ENCODE data around the gene CCDC86.

CCDC86 gene

GRCh38 chr11:60831143-60831500 is 10.8 kb upstream of the CCDC86 start:
- no peak for DNase-seq (ENCODE audit: low read depth)
- no peak overlapping the region for H3K4me3 ChIP-seq (ENCODE audit: low read length)
- peak; percentile 96 for TF ChIP-seq CTCF (conservative IDR thresholded peaks at IDR 0.05; ENCODE audit: low read depth, low read length)

- TF ChIP-seq CTCF (conservative IDR thresholded peaks at IDR 0.05; ENCODE audit: low read depth, low read length), result no peak
- no peak overlapping the region for H3K4me3 ChIP-seq (ENCODE audit: low read length)
- no peak for DNase-seq (ENCODE audit: low read depth)
Measured at GRCh38 chr11:60831501-60832079, 10.3 kb upstream of the CCDC86 start.

GRCh38 chr11:60834742-60835533 is 7.0 kb upstream of the CCDC86 start:
- DNase-seq (ENCODE audit: low read depth), result no peak
- TF ChIP-seq CTCF (conservative IDR thresholded peaks at IDR 0.05; ENCODE audit: low read depth, low read length), result no peak

GRCh38 chr11:60835534-60835846 is 6.4 kb upstream of the CCDC86 start:
- DNase-seq (ENCODE audit: low read depth), result no peak
- no peak for TF ChIP-seq CTCF (conservative IDR thresholded peaks at IDR 0.05; ENCODE audit: low read depth, low read length)
- no peak overlapping the region for H3K4me3 ChIP-seq (ENCODE audit: low read length)

More at GRCh38 chr11:60834742-60835533, 7.0 kb upstream of the CCDC86 start:
- H3K4me3 ChIP-seq (ENCODE audit: low read length), result no peak overlapping the region

GRCh38 chr11:60836866-60837515 is 4.9 kb upstream of the CCDC86 start:
- DNase-seq (ENCODE audit: low read depth), result no peak
- H3K4me3 ChIP-seq (ENCODE audit: low read length), result no peak overlapping the region
- TF ChIP-seq CTCF (conservative IDR thresholded peaks at IDR 0.05; ENCODE audit: low read depth, low read length), result no peak

- DNase-seq (ENCODE audit: low read depth), result no peak
- TF ChIP-seq CTCF (conservative IDR thresholded peaks at IDR 0.05; ENCODE audit: low read depth, low read length), result peak; percentile 26
- no peak overlapping the region for H3K4me3 ChIP-seq (ENCODE audit: low read length)
Measured at GRCh38 chr11:60838132-60838531, 3.8 kb upstream of the CCDC86 start.
